SU-DHL-6 (cell line): ENCODE measurements around the gene LMTK3.

Source experiments
- H2AFZ ChIP-seq: fragments of 200-600 bp; sonication (generic); 2 replicates; pipeline ENCODE4 v1.6.1; 2014; ENCODE audit warnings: low read depth, mild to moderate bottlenecking, moderate library complexity, mixed read lengths, antibody characterized with exemption, low read length; ENCODE audit not compliant: severe bottlenecking
- H3F3A ChIP-seq: fragments of 200-600 bp; shearing (Covaris generic); 2 replicates; pipeline ENCODE4 v1.6.0; 2016; ENCODE audit warnings: antibody characterized with exemption, mild to moderate bottlenecking; ENCODE audit not compliant: insufficient read depth
- H3K27ac ChIP-seq: fragments of 200-600 bp; sonication (generic); 2 replicates; pipeline ENCODE4 v1.5.1; 2016; ENCODE audit warnings: low read depth, mild to moderate bottlenecking, low read length, moderate library complexity, mixed read lengths
- H3K27me3 ChIP-seq: fragments of 200-600 bp; sonication (generic), shearing (Covaris generic); 2 replicates; pipeline ENCODE4 v1.6.0; 2014; ENCODE audit warnings: mild to moderate bottlenecking, low read length
- H3K36me3 ChIP-seq: fragments of 200-600 bp; sonication (generic); 2 replicates; pipeline ENCODE4 v1.6.1; 2014; ENCODE audit warnings: mild to moderate bottlenecking, low read length, mixed read lengths
- H3K4me2 ChIP-seq: fragments of 300-600, 200-600 bp; shearing (Covaris generic), sonication (generic); 2 replicates; pipeline ENCODE4 v1.6.0; 2014; ENCODE audit warnings: low read length, low read depth, mild to moderate bottlenecking; ENCODE audit not compliant: poor library complexity, severe bottlenecking
- H3K4me3 ChIP-seq: fragments of 200-600 bp; sonication (generic); 2 replicates; pipeline ENCODE4 v1.5.1; 2014; ENCODE audit warnings: antibody characterized with exemption, low read length, mild to moderate bottlenecking, mixed read lengths; ENCODE audit not compliant: insufficient read depth, poor library complexity, severe bottlenecking
- H3K79me2 ChIP-seq: fragments of 200-600 bp; sonication (generic); 2 replicates; pipeline ENCODE4 v1.6.1; 2014; ENCODE audit warnings: mild to moderate bottlenecking, low read length, moderate library complexity; ENCODE audit not compliant: insufficient read depth
- H3K9ac ChIP-seq: fragments of 200-600 bp; sonication (generic); 2 replicates; pipeline ENCODE4 v1.7.0; 2014; ENCODE audit warnings: mild to moderate bottlenecking, low read length
- H3K9me2 ChIP-seq: fragments of 200-600 bp; sonication (generic); replicated peaks from 2 replicates; pipeline ENCODE4 v1.6.1; 2014; ENCODE audit warnings: low read length; ENCODE audit not compliant: insufficient read depth
- H3K9me3 ChIP-seq: fragments of 200-600 bp; sonication (generic); 2 replicates; pipeline ENCODE4 v1.6.1; 2014; ENCODE audit warnings: low read length, mixed read lengths; ENCODE audit not compliant: insufficient read depth
- H4K20me1 ChIP-seq: fragments of 200-600 bp; sonication (generic); 2 replicates; pipeline ENCODE4 v1.6.1; 2014; ENCODE audit warnings: low read depth, mild to moderate bottlenecking, antibody characterized with exemption, low read length, moderate library complexity, mixed read lengths
- CTCF ChIP-seq: fragments of 200-600 bp; sonication (generic); IDR thresholded peaks from one replicate; pipeline ENCODE4 v1.5.1; 2017; ENCODE audit warnings: antibody characterized with exemption, mild to moderate bottlenecking, low read length, moderate library complexity; ENCODE audit not compliant: insufficient read depth, poor library complexity, severe bottlenecking
- EZH2phosphoT487 ChIP-seq: fragments of 200-600 bp; sonication (generic), shearing (Covaris generic); conservative IDR thresholded peaks from 2 replicates; pipeline ENCODE4 v1.6.1; 2018; ENCODE audit warnings: mild to moderate bottlenecking, antibody characterized with exemption, low read length, moderate library complexity, mixed read lengths

The LMTK3 gene

GRCh38 chr19:48473161-48473966, 38.3 kb downstream of the LMTK3 start:
- no peak overlapping the region for H3K4me3 ChIP-seq
- H3K9me2 ChIP-seq: no peaks in the 10 kb centered on the region
- no peaks in the 10 kb centered on the region for H3K36me3 ChIP-seq
- no peak overlapping the region for H2AFZ ChIP-seq
- H3K27ac ChIP-seq: no peak overlapping the region
- no peak overlapping the region for H3K4me2 ChIP-seq
- H3F3A ChIP-seq: no peaks in the 10 kb centered on the region
- no peak for TF ChIP-seq CTCF
- TF ChIP-seq EZH2phosphoT487: no peak
- H3K79me2 ChIP-seq: 0 out of 2 replicates have a peak, but pooled peaks cover 3% of the 10 kb centered on the region
- H3K9me3 ChIP-seq: no peaks in the 10 kb centered on the region
- no peaks in the 10 kb centered on the region for H4K20me1 ChIP-seq
- H3K9ac ChIP-seq: no peak overlapping the region
- H3K27me3 ChIP-seq: no peaks in the 10 kb centered on the region

- no peaks in the 10 kb centered on the region for H3F3A ChIP-seq
- no peaks in the 10 kb centered on the region for H3K36me3 ChIP-seq
- no peaks in the 10 kb centered on the region for H4K20me1 ChIP-seq
- no peaks in the 10 kb centered on the region for H3K9me2 ChIP-seq
- TF ChIP-seq CTCF: no peak
- TF ChIP-seq EZH2phosphoT487: no peak
- 0 out of 2 replicates have a peak, but pooled peaks cover 3% of the 10 kb centered on the region for H3K79me2 ChIP-seq
- no peak overlapping the region for H3K9ac ChIP-seq
- no peak overlapping the region for H2AFZ ChIP-seq
- no peaks in the 10 kb centered on the region for H3K9me3 ChIP-seq
- no peaks in the 10 kb centered on the region for H3K27me3 ChIP-seq
- H3K4me2 ChIP-seq: no peak overlapping the region
- H3K4me3 ChIP-seq: no peak overlapping the region
- H3K27ac ChIP-seq: no peak overlapping the region
Measured at GRCh38 chr19:48471836-48472235, 39.8 kb downstream of the LMTK3 start.

- Histone ChIP-seq H3K9ac (no peak overlapping the region), H3K79me2 (0 out of 2 replicates have a peak, but pooled peaks cover 3% of the 10 kb centered on the region), H3K36me3 (no peaks in the 10 kb centered on the region), H3K4me2 (no peak overlapping the region), H3K27me3 (no peaks in the 10 kb centered on the region), H2AFZ (no peak overlapping the region), H3F3A (no peaks in the 10 kb centered on the region), H3K4me3 (no peak overlapping the region), H4K20me1 (no peaks in the 10 kb centered on the region), H3K9me3 (no peaks in the 10 kb centered on the region), H3K27ac (no peak overlapping the region), H3K9me2 (no peaks in the 10 kb centered on the region)
- TF ChIP-seq EZH2phosphoT487: no peak
- TF ChIP-seq CTCF: no peak
Measured at GRCh38 chr19:48470856-48471255, 40.8 kb downstream of the LMTK3 start.
